Adrenal gland (tissue), 5 donors: ENCODE measurements around the gene CLASP1.

Experiments used
- CTCF ChIP-seq, 6 experiments: fragments of 450-650 bp in 4 of 6; fragments of 200-600 bp in 2 of 6; sonication (generic) in 1 of 6; IDR thresholded peaks; 1 replicate in 5 of 6; 2 replicates in 1 of 6; pipeline versions ENCODE4 v1.5.1 to v1.8.0; 2016 to 2021; ENCODE audit warnings: antibody characterized with exemption in 6 of 6, mild to moderate bottlenecking in 2 of 6, moderate library complexity in 1 of 6
- POLR2A ChIP-seq, 2 donors: fragments of 450-650 bp; IDR thresholded peaks; one replicate each; pipeline ENCODE4 v1.6.1; 2017; ENCODE audit warnings: antibody characterized with exemption in 2 of 2, mild to moderate bottlenecking in 2 of 2, moderate library complexity in 1 of 2
- donor health status: DM: no; HTN: no; CAD: no.

GRCh38 chr2:121635371-121635770, 13.9 kb downstream of the CLASP1 start:
- TF ChIP-seq CTCF (IDR thresholded peaks at IDR 0.05) = no peak
- TF ChIP-seq POLR2A (IDR thresholded peaks at IDR 0.05) = no peak
